Esophagus squamous epithelium (tissue), 5 donors: ENCODE measurements around the gene PAQR8. TPM values are rescaled to one million over a fixed set of nuclear protein-coding genes. Genes with fewer than 3 reads are reported as not detected.

Experiments
- DNase-seq: peaks from one replicate; lab custom pipeline; 2025; lab: John Stamatoyannopoulos, UW
- H3K27ac ChIP-seq, 4 donors: fragments of 200-600 bp; sonication (generic); one replicate each; pipeline ENCODE4 v1.5.1; 2016 to 2019; ENCODE audit warnings: mild to moderate bottlenecking in 1 of 4
- H3K27me3 ChIP-seq, 4 donors: fragments of 200-600 bp; sonication (generic); 1 replicate in 3 of 4; 2 replicates in 1 of 4; pipeline versions ENCODE4 v1.5.1 to v1.6.0; 2017 to 2021; ENCODE audit warnings: antibody characterized with exemption in 1 of 4
- H3K36me3 ChIP-seq, 3 donors: fragments of 200-600 bp; sonication (generic); one replicate each; pipeline ENCODE4 v1.5.1; 2016 to 2019
- H3K4me1 ChIP-seq, 3 donors: fragments of 200-600 bp; sonication (generic); one replicate each; pipeline ENCODE4 v1.5.1; 2017 to 2019
- H3K4me3 ChIP-seq, 4 donors: fragments of 200-600 bp; sonication (generic); 1 replicate in 3 of 4; 2 replicates in 1 of 4; pipeline ENCODE4 v1.5.1; 2016 to 2019; ENCODE audit warnings: mild to moderate bottlenecking in 2 of 4, moderate library complexity in 1 of 4
- H3K9me3 ChIP-seq, 3 donors: fragments of 200-600 bp; sonication (generic); one replicate each; pipeline ENCODE4 v1.5.1; 2016 to 2019
- CTCF ChIP-seq, 6 experiments: fragments of 450-650 bp in 4 of 6; fragments of 200-600 bp in 2 of 6; sonication (generic) in 2 of 6; IDR thresholded peaks; one replicate each; pipeline ENCODE4 v1.5.1; 2016 to 2019; ENCODE audit warnings: antibody characterized with exemption in 6 of 6, mild to moderate bottlenecking in 4 of 6, moderate library complexity in 4 of 6
- POLR2A ChIP-seq, 4 donors: fragments of 450-650 bp; IDR thresholded peaks; one replicate each; pipeline ENCODE4 v1.6.1; 2017; ENCODE audit warnings: antibody characterized with exemption in 4 of 4, mild to moderate bottlenecking in 4 of 4, moderate library complexity in 3 of 4
- WGBS, 2 donors: methylation state at CpG; one replicate each; pipeline ENCODE4 v1.1.5; 2018; 5-methylcytosine and 5-hydroxymethylcytosine counted together
- intact Hi-C: fragments of 100-400 bp; cut with DNase I; formaldehyde crosslinking; loops from one replicate; pipeline ENCODE4 v1.15.0; 2022
- total RNA-seq, 4 donors: library from RNA; depleted of rRNA; stranded (reverse); fragments of >200 nt; gene quantifications; one replicate each; pipeline ENCODE4 v1.1.0, GENCODE V29; 2016
- donor health status: DM: yes; HTN: yes; CAD: no.

The PAQR8 gene
- total RNA-seq, 4 donors from 2014 or later: 1.7 to 22.5 (median 11.5) TPM

- DNase-seq: no peak
- peak overlapping the region in 1 of 4 donors; percentile 22 for H3K4me3 ChIP-seq
- H3K27ac ChIP-seq: peak overlapping the region in 1 of 4 donors; percentile 6
- no peak for TF ChIP-seq POLR2A (IDR thresholded peaks at IDR 0.05)
- TF ChIP-seq CTCF (IDR thresholded peaks at IDR 0.05): no peak
- intact Hi-C loops: no loop called here
- H3K4me1 ChIP-seq: peaks cover 3 to 65% (median 7%) of the 10 kb centered on the region in 3 donors
- no peaks in the 10 kb centered on the region for H3K9me3 ChIP-seq
- WGBS, 2 donors: 64 to 78% methylated on average over 4 to 5 of the region's 5 CpGs
- H3K36me3 ChIP-seq: peaks cover 0 to 24% (median 0%) of the 10 kb centered on the region in 3 donors
- no peaks in the 10 kb centered on the region for H3K27me3 ChIP-seq
Observed at GRCh38 chr6:52364480-52365166, 2.7 kb downstream of the PAQR8 start.

- no peaks in the 10 kb centered on the region for H3K27me3 ChIP-seq
- WGBS, 2 donors: 91 to 94% methylated on average over 4 of the region's 4 CpGs
- H3K36me3 ChIP-seq: peaks cover 0 to 24% (median 0%) of the 10 kb centered on the region in 3 donors
- no peak for DNase-seq
- TF ChIP-seq CTCF (IDR thresholded peaks at IDR 0.05) (no peak), POLR2A (IDR thresholded peaks at IDR 0.05) (no peak)
- intact Hi-C loops: no loop called here
- H3K4me3 ChIP-seq: no peak overlapping the region
- no peaks in the 10 kb centered on the region for H3K9me3 ChIP-seq
- no peak overlapping the region for H3K27ac ChIP-seq
- H3K4me1 ChIP-seq: peaks cover 3 to 58% (median 7%) of the 10 kb centered on the region in 3 donors
Observed at GRCh38 chr6:52365317-52365716, 3.4 kb downstream of the PAQR8 start.

GRCh38 chr6:52365866-52366540, 4.1 kb downstream of the PAQR8 start:
- DNase-seq: no peak
- intact Hi-C loops: no loop called here
- H3K36me3 ChIP-seq: peaks cover 0 to 24% (median 0%) of the 10 kb centered on the region in 3 donors
- 58 to 62% methylated on average over 3 of the region's 3 CpGs for WGBS, 2 donors
- H3K9me3 ChIP-seq: no peaks in the 10 kb centered on the region
- H3K4me3 ChIP-seq: no peak overlapping the region
- H3K27me3 ChIP-seq: no peaks in the 10 kb centered on the region
- TF ChIP-seq POLR2A (IDR thresholded peaks at IDR 0.05): no peak
- TF ChIP-seq CTCF (IDR thresholded peaks at IDR 0.05): no peak
- peak overlapping the region in 1 of 4 donors; percentile 29 for H3K27ac ChIP-seq
- H3K4me1 ChIP-seq: peaks cover 3 to 51% (median 6%) of the 10 kb centered on the region in 3 donors

- Histone ChIP-seq H3K27ac (no peak overlapping the region), H3K4me1 (peaks cover 0 to 34% (median 0%) of the 10 kb centered on the region in 3 donors), H3K9me3 (no peaks in the 10 kb centered on the region), H3K4me3 (no peak overlapping the region), H3K36me3 (peaks cover 0 to 24% (median 0%) of the 10 kb centered on the region in 3 donors), H3K27me3 (no peaks in the 10 kb centered on the region)
- intact Hi-C loops: no loop called here
- WGBS, 2 donors: 90 to 92% methylated on average over 3 to 5 of the region's 6 CpGs
- no peak for DNase-seq
- TF ChIP-seq CTCF (IDR thresholded peaks at IDR 0.05) (no peak), POLR2A (IDR thresholded peaks at IDR 0.05) (no peak)
Observed at GRCh38 chr6:52368002-52368401, 6.1 kb downstream of the PAQR8 start.

GRCh38 chr6:52369234-52369633, 7.3 kb downstream of the PAQR8 start:
- Histone ChIP-seq H3K4me3 (no peak overlapping the region), H3K9me3 (no peaks in the 10 kb centered on the region), H3K36me3 (peaks cover 0 to 24% (median 0%) of the 10 kb centered on the region in 3 donors), H3K4me1 (peaks cover 0 to 22% (median 0%) of the 10 kb centered on the region in 3 donors), H3K27ac (no peak overlapping the region), H3K27me3 (no peaks in the 10 kb centered on the region)
- intact Hi-C loops: no loop called here
- no peak for TF ChIP-seq CTCF (IDR thresholded peaks at IDR 0.05)
- TF ChIP-seq POLR2A (IDR thresholded peaks at IDR 0.05): no peak
- WGBS, 2 donors: 84 to 91% methylated on average over 2 of the region's 2 CpGs
- no peak for DNase-seq
